NB4 (cell line): ENCODE results near the gene DAGLB.
"Not testable (repeated sequence)": the region's sequence is repeated elsewhere in the genome, so short reads cannot be mapped to it uniquely, and the experiment has no call there.

Experiments used
- MYC ChIP-seq: IDR thresholded peaks from 2 replicates; pipeline ENCODE4 v1.6.1; 2011; ENCODE audit warnings: low read depth, low read length
- POLR2A ChIP-seq: IDR thresholded peaks from 2 replicates; pipeline ENCODE4 v1.6.1; 2011; ENCODE audit warnings: mild to moderate bottlenecking; ENCODE audit not compliant: insufficient read length; ENCODE audit errors: extremely low read depth
- TF ChIP-seq, protein P1 (sequence below): IDR thresholded peaks from one replicate; pipeline ENCODE4 v1.5.1; 2012; ENCODE audit warnings: low read depth, low read length

DNA sequence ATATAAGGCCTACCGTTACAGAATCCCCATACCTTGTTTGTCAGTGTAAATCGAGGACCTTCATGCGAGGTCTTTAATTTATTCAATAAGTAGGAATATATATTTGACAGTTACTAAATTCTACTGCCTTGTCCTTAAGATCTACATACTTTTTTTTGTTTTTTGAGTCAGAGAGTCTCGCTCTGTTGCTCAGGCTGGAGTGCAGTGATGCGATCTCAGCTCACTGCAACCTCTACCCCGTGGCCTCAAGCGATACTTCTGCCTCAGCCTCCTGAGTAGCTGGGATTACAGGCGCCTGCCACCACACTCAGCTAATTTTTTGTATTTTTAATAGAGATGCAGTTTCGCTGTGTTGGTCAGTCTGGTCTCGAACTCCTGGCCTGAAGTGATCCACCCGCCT lies 65.9 kb downstream of the DAGLB start:
- TF ChIP-seq, protein P1, sequence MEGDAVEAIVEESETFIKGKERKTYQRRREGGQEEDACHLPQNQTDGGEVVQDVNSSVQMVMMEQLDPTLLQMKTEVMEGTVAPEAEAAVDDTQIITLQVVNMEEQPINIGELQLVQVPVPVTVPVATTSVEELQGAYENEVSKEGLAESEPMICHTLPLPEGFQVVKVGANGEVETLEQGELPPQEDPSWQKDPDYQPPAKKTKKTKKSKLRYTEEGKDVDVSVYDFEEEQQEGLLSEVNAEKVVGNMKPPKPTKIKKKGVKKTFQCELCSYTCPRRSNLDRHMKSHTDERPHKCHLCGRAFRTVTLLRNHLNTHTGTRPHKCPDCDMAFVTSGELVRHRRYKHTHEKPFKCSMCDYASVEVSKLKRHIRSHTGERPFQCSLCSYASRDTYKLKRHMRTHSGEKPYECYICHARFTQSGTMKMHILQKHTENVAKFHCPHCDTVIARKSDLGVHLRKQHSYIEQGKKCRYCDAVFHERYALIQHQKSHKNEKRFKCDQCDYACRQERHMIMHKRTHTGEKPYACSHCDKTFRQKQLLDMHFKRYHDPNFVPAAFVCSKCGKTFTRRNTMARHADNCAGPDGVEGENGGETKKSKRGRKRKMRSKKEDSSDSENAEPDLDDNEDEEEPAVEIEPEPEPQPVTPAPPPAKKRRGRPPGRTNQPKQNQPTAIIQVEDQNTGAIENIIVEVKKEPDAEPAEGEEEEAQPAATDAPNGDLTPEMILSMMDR = not testable (repeated sequence)
- TF ChIP-seq POLR2A, MYC: not testable (repeated sequence)
